ENCODE measurements around the gene PLEKHG4.

Gene PLEKHG4

DNA sequence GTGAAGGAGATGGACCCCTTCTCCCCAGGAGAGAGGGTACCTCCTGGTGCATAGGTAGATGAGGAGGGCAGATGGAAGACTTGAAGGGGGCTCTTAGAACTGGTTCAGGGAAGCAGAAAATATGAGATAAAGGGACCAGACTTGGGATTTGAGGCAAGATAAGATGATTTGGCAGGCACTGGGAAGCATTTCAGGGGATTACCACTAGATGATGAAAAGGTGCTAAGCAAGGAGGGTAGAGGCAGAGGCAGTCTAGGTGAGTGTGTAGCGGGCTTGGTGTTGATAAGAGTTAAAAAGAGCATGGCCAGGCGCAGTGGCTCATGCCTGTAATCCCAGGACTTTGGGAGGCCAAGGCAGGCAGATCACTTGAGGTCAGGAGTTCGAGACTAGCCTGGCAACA is 16.1 kb upstream of the PLEKHG4 start:
- H3K36me3 ChIP-seq (ENCODE audit: insufficient read depth, low read length): no peaks in the 10 kb centered on the region
- H3K27ac ChIP-seq (ENCODE audit: low read length): no peak overlapping the region
- DNase-seq (no peak), ATAC-seq (ENCODE audit: insufficient read depth, low read depth) (no peak)
- no peak overlapping the region for H3K4me3 ChIP-seq (ENCODE audit: low read depth in 1 of 2, low read length in 2 of 2)
- no peaks in the 10 kb centered on the region for H3K4me1 ChIP-seq (ENCODE audit: insufficient read depth, low read length)
- TF ChIP-seq CTCF (IDR thresholded peaks at IDR 0.05; ENCODE audit: borderline replicate concordance, extremely low read depth, low read length, poor library complexity, severe bottlenecking): no peak
- TF ChIP-seq EZH2 (IDR thresholded peaks at IDR 0.05; ENCODE audit: borderline replicate concordance, low read depth, low read length, severe bottlenecking): no peak
- H3K9ac ChIP-seq (ENCODE audit: low read depth, low read length): no peak overlapping the region
- peaks cover 34% of the 10 kb centered on the region for H3K27me3 ChIP-seq (ENCODE audit: insufficient read depth, low read length, poor library complexity)
- H4K20me1 ChIP-seq (ENCODE audit: insufficient read depth, low read length): no peaks in the 10 kb centered on the region
- no peak overlapping the region for H3K4me2 ChIP-seq (ENCODE audit: insufficient read depth, low read length)
- H2AFZ ChIP-seq (ENCODE audit: low read depth, low read length): no peak overlapping the region
- H3K9me3 ChIP-seq (ENCODE audit: insufficient read depth, low read length, severe bottlenecking): no peaks in the 10 kb centered on the region
- no peaks in the 10 kb centered on the region for H3K79me2 ChIP-seq (ENCODE audit: insufficient read depth, low read length)

DNA sequence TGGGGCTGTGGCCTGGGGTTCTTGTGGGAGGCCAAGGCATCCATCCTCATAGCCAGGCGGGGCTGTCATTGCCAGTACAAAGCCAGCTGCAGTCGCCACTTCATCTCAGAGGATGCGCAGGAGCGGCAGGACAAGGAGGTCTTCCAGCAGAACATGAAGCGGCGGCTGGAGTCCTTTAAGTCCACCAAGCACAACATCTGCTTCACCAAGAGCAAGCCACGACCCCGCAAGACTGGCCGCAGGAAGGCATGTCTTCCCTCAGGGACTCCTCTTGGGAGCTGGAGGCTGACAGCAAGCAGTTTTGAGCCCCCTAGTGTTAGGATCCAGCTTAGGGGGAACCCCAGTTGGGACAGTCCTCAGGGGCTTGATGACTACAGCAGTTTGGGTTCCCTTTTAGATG is 15.1 kb upstream of the PLEKHG4 start:
- Histone ChIP-seq H3K4me2 (ENCODE audit: insufficient read depth, low read length) (no peak overlapping the region), H3K9me3 (ENCODE audit: insufficient read depth, low read length, severe bottlenecking) (no peaks in the 10 kb centered on the region), H3K27me3 (ENCODE audit: insufficient read depth, low read length, poor library complexity) (peaks cover 34% of the 10 kb centered on the region), H3K4me1 (ENCODE audit: insufficient read depth, low read length) (no peaks in the 10 kb centered on the region), H3K9ac (ENCODE audit: low read depth, low read length) (no peak overlapping the region), H4K20me1 (ENCODE audit: insufficient read depth, low read length) (no peaks in the 10 kb centered on the region), H2AFZ (ENCODE audit: low read depth, low read length) (no peak overlapping the region), H3K36me3 (ENCODE audit: insufficient read depth, low read length) (no peaks in the 10 kb centered on the region), H3K4me3 (ENCODE audit: low read depth in 1 of 2, low read length in 2 of 2) (no peak overlapping the region), H3K27ac (ENCODE audit: low read length) (no peak overlapping the region), H3K79me2 (ENCODE audit: insufficient read depth, low read length) (no peaks in the 10 kb centered on the region)
- ATAC-seq (ENCODE audit: insufficient read depth, low read depth) (no peak; the same call in 2 of the 3 replicates), DNase-seq (no peak)
- no peak for TF ChIP-seq EZH2 (IDR thresholded peaks at IDR 0.05; ENCODE audit: borderline replicate concordance, low read depth, low read length, severe bottlenecking)
- peak; percentile 37 for TF ChIP-seq CTCF (IDR thresholded peaks at IDR 0.05; ENCODE audit: borderline replicate concordance, extremely low read depth, low read length, poor library complexity, severe bottlenecking)

- Histone ChIP-seq H4K20me1 (ENCODE audit: insufficient read depth, low read length) (no peaks in the 10 kb centered on the region), H3K36me3 (ENCODE audit: insufficient read depth, low read length) (no peaks in the 10 kb centered on the region), H3K9ac (ENCODE audit: low read depth, low read length) (no peak overlapping the region), H3K79me2 (ENCODE audit: insufficient read depth, low read length) (no peaks in the 10 kb centered on the region), H3K9me3 (ENCODE audit: insufficient read depth, low read length, severe bottlenecking) (no peaks in the 10 kb centered on the region), H3K27ac (ENCODE audit: low read length) (no peak overlapping the region), H2AFZ (ENCODE audit: low read depth, low read length) (no peak overlapping the region), H3K4me1 (ENCODE audit: insufficient read depth, low read length) (no peaks in the 10 kb centered on the region), H3K4me2 (ENCODE audit: insufficient read depth, low read length) (no peak overlapping the region), H3K27me3 (ENCODE audit: insufficient read depth, low read length, poor library complexity) (peaks cover 34% of the 10 kb centered on the region), H3K4me3 (ENCODE audit: low read depth in 1 of 2, low read length in 2 of 2) (no peak overlapping the region)
- ATAC-seq (ENCODE audit: insufficient read depth, low read depth) (no peak), DNase-seq (no peak)
- TF ChIP-seq CTCF (IDR thresholded peaks at IDR 0.05; ENCODE audit: borderline replicate concordance, extremely low read depth, low read length, poor library complexity, severe bottlenecking): no peak
These were observed 14.5 kb upstream of the PLEKHG4 start for GRCh38 chr16:67264866-67265265.

DNA sequence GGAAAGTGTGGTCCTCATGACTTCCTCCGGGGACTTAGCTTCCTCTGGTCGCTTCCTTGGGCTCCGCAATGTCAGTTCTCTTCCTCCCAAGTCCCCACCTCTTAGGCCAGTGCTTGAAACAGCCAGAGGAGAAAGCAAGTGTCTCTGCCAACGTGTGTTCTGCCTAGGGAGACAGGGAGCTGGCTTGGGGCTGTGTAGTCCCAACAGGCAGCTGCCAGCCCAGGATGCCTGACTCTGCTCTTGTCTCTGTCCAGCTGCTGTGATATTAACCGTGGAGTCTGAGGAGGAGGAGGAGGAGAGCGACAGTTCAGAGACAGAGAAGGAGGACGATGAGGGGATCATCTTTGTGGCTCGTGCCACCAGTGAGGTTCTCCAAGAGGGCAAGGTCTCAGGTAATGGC is 13.5 kb upstream of the PLEKHG4 start:
- no peaks in the 10 kb centered on the region for H4K20me1 ChIP-seq (ENCODE audit: insufficient read depth, low read length)
- H3K4me1 ChIP-seq (ENCODE audit: insufficient read depth, low read length): no peaks in the 10 kb centered on the region
- H3K27ac ChIP-seq (ENCODE audit: low read length): no peak overlapping the region
- H3K79me2 ChIP-seq (ENCODE audit: insufficient read depth, low read length): no peaks in the 10 kb centered on the region
- H3K4me3 ChIP-seq (ENCODE audit: low read depth in 1 of 2, low read length in 2 of 2): no peak overlapping the region
- H3K4me2 ChIP-seq (ENCODE audit: insufficient read depth, low read length): no peak overlapping the region
- DNase-seq (no peak), ATAC-seq (ENCODE audit: insufficient read depth, low read depth) (no peak)
- no peak overlapping the region for H2AFZ ChIP-seq (ENCODE audit: low read depth, low read length)
- no peaks in the 10 kb centered on the region for H3K36me3 ChIP-seq (ENCODE audit: insufficient read depth, low read length)
- peaks cover 34% of the 10 kb centered on the region for H3K27me3 ChIP-seq (ENCODE audit: insufficient read depth, low read length, poor library complexity)
- no peaks in the 10 kb centered on the region for H3K9me3 ChIP-seq (ENCODE audit: insufficient read depth, low read length, severe bottlenecking)
- H3K9ac ChIP-seq (ENCODE audit: low read depth, low read length): no peak overlapping the region
- TF ChIP-seq EZH2 (IDR thresholded peaks at IDR 0.05; ENCODE audit: borderline replicate concordance, low read depth, low read length, severe bottlenecking) (no peak), CTCF (IDR thresholded peaks at IDR 0.05; ENCODE audit: borderline replicate concordance, extremely low read depth, low read length, poor library complexity, severe bottlenecking) (no peak)
